Measurements from ENCODE around the gene MAP3K6.

Gene MAP3K6

GRCh38 chr1:27356619-27357280 is 10.0 kb downstream of the MAP3K6 start:
- Histone ChIP-seq H3K4me2 (ENCODE audit: low read length) (no peak overlapping the region), H2BK15ac (replicated peaks; ENCODE audit: low read depth) (no peak overlapping the region), H4K5ac (ENCODE audit: low read length) (no peak overlapping the region), H3K36me3 (ENCODE audit: control insufficient read depth, insufficient read depth, low read length) (no peaks in the 10 kb centered on the region), H3K4me1 (ENCODE audit: control insufficient read depth, low read depth, low read length) (peaks cover 6% of the 10 kb centered on the region), H2AK5ac (ENCODE audit: low read length) (no peak overlapping the region), H3K18ac (ENCODE audit: low read length) (no peak overlapping the region), H3K27ac (ENCODE audit: low read depth, low read length) (no peak overlapping the region), H3K9ac (ENCODE audit: low read length) (no peak overlapping the region), H3K56ac (ENCODE audit: low read length) (no peak overlapping the region), H4K8ac (ENCODE audit: low read depth, low read length) (no peak overlapping the region), H3K4ac (ENCODE audit: low read depth, low read length) (no peak overlapping the region), H2BK5ac (ENCODE audit: low read length) (no peak overlapping the region), H3K79me2 (ENCODE audit: control insufficient read depth, insufficient read depth, low read length) (no peaks in the 10 kb centered on the region), H3K23ac (ENCODE audit: low read length) (no peak overlapping the region), H3K27me3 (ENCODE audit: insufficient read depth, low read length, poor library complexity) (no peaks in the 10 kb centered on the region), H2BK120ac (ENCODE audit: low read depth, low read length) (no peak overlapping the region), H3K4me3 (ENCODE audit: low read length) (no peak overlapping the region), H3K79me1 (ENCODE audit: low read length) (no peaks in the 10 kb centered on the region)
- DNase-seq = peak; percentile 43
- no CpG with 5 or more reads among the region's 37 CpGs for WGBS (ENCODE audit: extremely low coverage, insufficient coverage, low lambda C conversion rate)

DNA sequence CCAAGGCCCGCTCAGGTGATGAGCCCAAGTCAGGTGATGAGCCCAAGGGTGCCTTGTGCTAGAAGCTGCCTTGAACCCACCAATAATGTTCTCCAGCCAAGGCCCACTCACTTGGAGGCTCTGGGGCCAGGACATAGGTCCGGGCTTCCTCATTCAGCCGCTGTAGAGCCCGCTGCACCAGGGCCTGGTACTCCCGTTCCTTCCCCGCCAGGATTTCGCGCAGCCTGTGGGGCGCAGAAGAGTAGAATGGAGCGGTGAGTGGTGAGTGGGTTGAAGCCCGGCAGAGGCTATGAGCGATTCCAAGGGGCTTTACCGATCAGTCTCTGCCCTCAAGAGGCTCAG is 10.5 kb downstream of the MAP3K6 start:
- H3K56ac ChIP-seq (ENCODE audit: low read length) = no peak overlapping the region
- H4K8ac ChIP-seq (ENCODE audit: low read depth, low read length) = no peak overlapping the region
- peaks cover 6% of the 10 kb centered on the region for H3K4me1 ChIP-seq (ENCODE audit: control insufficient read depth, low read depth, low read length)
- no peak overlapping the region for H3K9ac ChIP-seq (ENCODE audit: low read length)
- no peak overlapping the region for H3K27ac ChIP-seq (ENCODE audit: low read depth, low read length)
- no peaks in the 10 kb centered on the region for H3K79me1 ChIP-seq (ENCODE audit: low read length)
- H3K79me2 ChIP-seq (ENCODE audit: control insufficient read depth, insufficient read depth, low read length) = no peaks in the 10 kb centered on the region
- H2BK120ac ChIP-seq (ENCODE audit: low read depth, low read length) = no peak overlapping the region
- no peaks in the 10 kb centered on the region for H3K27me3 ChIP-seq (ENCODE audit: insufficient read depth, low read length, poor library complexity)
- no peak overlapping the region for H4K5ac ChIP-seq (ENCODE audit: low read length)
- no peak overlapping the region for H3K4me3 ChIP-seq (ENCODE audit: low read length)
- no peak overlapping the region for H2BK5ac ChIP-seq (ENCODE audit: low read length)
- H3K18ac ChIP-seq (ENCODE audit: low read length) = no peak overlapping the region
- H2AK5ac ChIP-seq (ENCODE audit: low read length) = no peak overlapping the region
- no CpG with 5 or more reads among the region's 13 CpGs for WGBS (ENCODE audit: extremely low coverage, insufficient coverage, low lambda C conversion rate)
- no peak overlapping the region for H3K4me2 ChIP-seq (ENCODE audit: low read length)
- H2BK15ac ChIP-seq (replicated peaks; ENCODE audit: low read depth) = no peak overlapping the region
- H3K36me3 ChIP-seq (ENCODE audit: control insufficient read depth, insufficient read depth, low read length) = no peaks in the 10 kb centered on the region
- no peak for DNase-seq
- H3K23ac ChIP-seq (ENCODE audit: low read length) = no peak overlapping the region
- H3K4ac ChIP-seq (ENCODE audit: low read depth, low read length) = no peak overlapping the region

- no peak overlapping the region for H4K8ac ChIP-seq (ENCODE audit: low read depth, low read length)
Observed at GRCh38 chr1:27355683-27356082, 11.1 kb downstream of the MAP3K6 start.

GRCh38 chr1:27353629-27354028 is 13.1 kb downstream of the MAP3K6 start:
- Histone ChIP-seq H3K23ac (ENCODE audit: low read length) (no peak overlapping the region), H3K27ac (ENCODE audit: low read depth, low read length) (no peak overlapping the region), H4K5ac (ENCODE audit: low read length) (no peak overlapping the region), H3K18ac (ENCODE audit: low read length) (no peak overlapping the region), H2AK5ac (ENCODE audit: low read length) (no peak overlapping the region), H3K4ac (ENCODE audit: low read depth, low read length) (no peak overlapping the region), H3K79me1 (ENCODE audit: low read length) (peaks cover 2% of the 10 kb centered on the region), H3K27me3 (ENCODE audit: insufficient read depth, low read length, poor library complexity) (no peaks in the 10 kb centered on the region), H2BK120ac (ENCODE audit: low read depth, low read length) (no peak overlapping the region), H3K79me2 (ENCODE audit: control insufficient read depth, insufficient read depth, low read length) (no peaks in the 10 kb centered on the region), H3K4me1 (ENCODE audit: control insufficient read depth, low read depth, low read length) (peaks cover 2% of the 10 kb centered on the region), H3K4me2 (ENCODE audit: low read length) (no peak overlapping the region), H2BK15ac (replicated peaks; ENCODE audit: low read depth) (no peak overlapping the region), H3K56ac (ENCODE audit: low read length) (no peak overlapping the region), H2BK5ac (ENCODE audit: low read length) (no peak overlapping the region), H3K36me3 (ENCODE audit: control insufficient read depth, insufficient read depth, low read length) (no peaks in the 10 kb centered on the region), H3K4me3 (ENCODE audit: low read length) (no peak overlapping the region), H3K9ac (ENCODE audit: low read length) (no peak overlapping the region), H4K8ac (ENCODE audit: low read depth, low read length) (no peak overlapping the region)
- DNase-seq = no peak
- no CpG with 5 or more reads among the region's 3 CpGs for WGBS (ENCODE audit: extremely low coverage, insufficient coverage, low lambda C conversion rate)

More at GRCh38 chr1:27355683-27356082, 11.1 kb downstream of the MAP3K6 start:
- Histone ChIP-seq H3K4me1 (ENCODE audit: control insufficient read depth, low read depth, low read length) (peaks cover 6% of the 10 kb centered on the region), H2BK120ac (ENCODE audit: low read depth, low read length) (no peak overlapping the region), H3K4me2 (ENCODE audit: low read length) (no peak overlapping the region), H3K4ac (ENCODE audit: low read depth, low read length) (no peak overlapping the region), H3K79me2 (ENCODE audit: control insufficient read depth, insufficient read depth, low read length) (no peaks in the 10 kb centered on the region), H3K27me3 (ENCODE audit: insufficient read depth, low read length, poor library complexity) (no peaks in the 10 kb centered on the region), H3K9ac (ENCODE audit: low read length) (no peak overlapping the region), H3K36me3 (ENCODE audit: control insufficient read depth, insufficient read depth, low read length) (no peaks in the 10 kb centered on the region), H3K18ac (ENCODE audit: low read length) (no peak overlapping the region), H3K56ac (ENCODE audit: low read length) (no peak overlapping the region), H3K27ac (ENCODE audit: low read depth, low read length) (no peak overlapping the region), H3K4me3 (ENCODE audit: low read length) (no peak overlapping the region), H3K79me1 (ENCODE audit: low read length) (no peaks in the 10 kb centered on the region), H4K5ac (ENCODE audit: low read length) (no peak overlapping the region), H2AK5ac (ENCODE audit: low read length) (no peak overlapping the region), H2BK15ac (replicated peaks; ENCODE audit: low read depth) (no peak overlapping the region), H3K23ac (ENCODE audit: low read length) (no peak overlapping the region), H2BK5ac (ENCODE audit: low read length) (no peak overlapping the region)
- no peak for DNase-seq
- WGBS (ENCODE audit: extremely low coverage, insufficient coverage, low lambda C conversion rate) = no CpG with 5 or more reads among the region's 5 CpGs

DNA sequence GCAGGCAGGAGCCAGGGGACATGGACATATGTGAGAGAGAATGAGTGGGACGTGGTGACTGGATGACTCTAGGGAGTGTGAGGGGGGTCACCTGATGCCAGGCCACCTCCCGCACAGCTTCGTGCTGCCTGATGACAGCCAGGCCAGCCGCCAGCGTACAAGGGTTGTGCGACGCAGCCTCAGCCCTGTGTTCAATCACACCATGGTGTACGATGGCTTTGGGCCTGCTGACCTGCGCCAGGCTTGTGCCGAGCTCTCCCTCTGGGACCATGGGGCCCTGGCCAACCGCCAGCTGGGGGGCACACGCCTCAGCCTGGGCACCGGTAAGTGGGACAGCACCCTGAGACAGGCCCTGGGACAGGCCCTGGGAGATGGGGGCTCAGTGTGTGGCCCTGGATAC is 13.6 kb downstream of the MAP3K6 start:
- Histone ChIP-seq H3K36me3 (ENCODE audit: control insufficient read depth, insufficient read depth, low read length) (no peaks in the 10 kb centered on the region), H4K8ac (ENCODE audit: low read depth, low read length) (no peak overlapping the region), H2BK5ac (ENCODE audit: low read length) (no peak overlapping the region), H3K4me3 (ENCODE audit: low read length) (no peak overlapping the region), H3K27ac (ENCODE audit: low read depth, low read length) (no peak overlapping the region), H3K18ac (ENCODE audit: low read length) (no peak overlapping the region), H2AK5ac (ENCODE audit: low read length) (no peak overlapping the region), H3K56ac (ENCODE audit: low read length) (peak overlapping the region; percentile 25), H4K5ac (ENCODE audit: low read length) (no peak overlapping the region), H3K23ac (ENCODE audit: low read length) (no peak overlapping the region), H3K9ac (ENCODE audit: low read length) (no peak overlapping the region), H2BK15ac (replicated peaks; ENCODE audit: low read depth) (no peak overlapping the region), H3K4me1 (ENCODE audit: control insufficient read depth, low read depth, low read length) (peaks cover 2% of the 10 kb centered on the region), H3K4me2 (ENCODE audit: low read length) (no peak overlapping the region), H2BK120ac (ENCODE audit: low read depth, low read length) (no peak overlapping the region), H3K79me1 (ENCODE audit: low read length) (peaks cover 2% of the 10 kb centered on the region), H3K4ac (ENCODE audit: low read depth, low read length) (no peak overlapping the region), H3K79me2 (ENCODE audit: control insufficient read depth, insufficient read depth, low read length) (no peaks in the 10 kb centered on the region), H3K27me3 (ENCODE audit: insufficient read depth, low read length, poor library complexity) (no peaks in the 10 kb centered on the region)
- DNase-seq = no peak
- no CpG with 5 or more reads among the region's 13 CpGs for WGBS (ENCODE audit: extremely low coverage, insufficient coverage, low lambda C conversion rate)

GRCh38 chr1:27351541-27352107 is 15.1 kb downstream of the MAP3K6 start:
- peak overlapping the region; percentile 89 for H3K56ac ChIP-seq (ENCODE audit: low read length)
- no peaks in the 10 kb centered on the region for H3K36me3 ChIP-seq (ENCODE audit: control insufficient read depth, insufficient read depth, low read length)
- H4K5ac ChIP-seq (ENCODE audit: low read length) = no peak overlapping the region
- H3K4me3 ChIP-seq (ENCODE audit: low read length) = peak overlapping the region; percentile 48
- H2AK5ac ChIP-seq (ENCODE audit: low read length) = no peak overlapping the region
- H4K8ac ChIP-seq (ENCODE audit: low read depth, low read length) = no peak overlapping the region
- no peak overlapping the region for H3K23ac ChIP-seq (ENCODE audit: low read length)
- no CpG with 5 or more reads among the region's 8 CpGs for WGBS (ENCODE audit: extremely low coverage, insufficient coverage, low lambda C conversion rate)
- peaks cover 2% of the 10 kb centered on the region for H3K79me1 ChIP-seq (ENCODE audit: low read length)
- no peak overlapping the region for H2BK15ac ChIP-seq (replicated peaks; ENCODE audit: low read depth)
- H3K18ac ChIP-seq (ENCODE audit: low read length) = peak overlapping the region; percentile 23
- no peak overlapping the region for H3K27ac ChIP-seq (ENCODE audit: low read depth, low read length)
- H3K4me2 ChIP-seq (ENCODE audit: low read length) = peak overlapping the region; percentile 56
- H3K27me3 ChIP-seq (ENCODE audit: insufficient read depth, low read length, poor library complexity) = no peaks in the 10 kb centered on the region
- H2BK120ac ChIP-seq (ENCODE audit: low read depth, low read length) = no peak overlapping the region
- no peak for DNase-seq
- no peak overlapping the region for H3K4ac ChIP-seq (ENCODE audit: low read depth, low read length)
- no peak overlapping the region for H2BK5ac ChIP-seq (ENCODE audit: low read length)
- no peaks in the 10 kb centered on the region for H3K79me2 ChIP-seq (ENCODE audit: control insufficient read depth, insufficient read depth, low read length)
- H3K4me1 ChIP-seq (ENCODE audit: control insufficient read depth, low read depth, low read length) = no peaks in the 10 kb centered on the region
- H3K9ac ChIP-seq (ENCODE audit: low read length) = peak overlapping the region; percentile 77

All from mesendoderm (in vitro differentiated cells).